A549 treated with CpdA at 1 μM for 4 hours (cell line): Measurements from ENCODE around the gene ZNF891. TPM values are rescaled to one million over a fixed set of nuclear protein-coding genes. Genes with fewer than 3 reads are reported as not detected.

ENCODE experiments used
- total RNA-seq: library from RNA; stranded (reverse); fragments of 200-300 nt; extraction: Qiagen RNA extraction; gene quantifications from 5 replicates; pipeline ENCODE4 v1.2.3, GENCODE V29; 2022; ENCODE audit warnings: low read depth

Gene ZNF891
- 0.38 to 0.47 TPM (median 0.43 TPM) in 5 replicates for total RNA-seq

GRCh38 chr12:133130038-133130807 is at the start of gene ZNF891, which contains the start of gene ZNF10:
ZNF891 (minus strand) TSS chr12:133130274; CDS start chr12:133121918, 8,356 bp downstream.
ZNF10 (plus strand) TSS chr12:133130627; CDS start chr12:133144493, 13,866 bp downstream.

DNA sequence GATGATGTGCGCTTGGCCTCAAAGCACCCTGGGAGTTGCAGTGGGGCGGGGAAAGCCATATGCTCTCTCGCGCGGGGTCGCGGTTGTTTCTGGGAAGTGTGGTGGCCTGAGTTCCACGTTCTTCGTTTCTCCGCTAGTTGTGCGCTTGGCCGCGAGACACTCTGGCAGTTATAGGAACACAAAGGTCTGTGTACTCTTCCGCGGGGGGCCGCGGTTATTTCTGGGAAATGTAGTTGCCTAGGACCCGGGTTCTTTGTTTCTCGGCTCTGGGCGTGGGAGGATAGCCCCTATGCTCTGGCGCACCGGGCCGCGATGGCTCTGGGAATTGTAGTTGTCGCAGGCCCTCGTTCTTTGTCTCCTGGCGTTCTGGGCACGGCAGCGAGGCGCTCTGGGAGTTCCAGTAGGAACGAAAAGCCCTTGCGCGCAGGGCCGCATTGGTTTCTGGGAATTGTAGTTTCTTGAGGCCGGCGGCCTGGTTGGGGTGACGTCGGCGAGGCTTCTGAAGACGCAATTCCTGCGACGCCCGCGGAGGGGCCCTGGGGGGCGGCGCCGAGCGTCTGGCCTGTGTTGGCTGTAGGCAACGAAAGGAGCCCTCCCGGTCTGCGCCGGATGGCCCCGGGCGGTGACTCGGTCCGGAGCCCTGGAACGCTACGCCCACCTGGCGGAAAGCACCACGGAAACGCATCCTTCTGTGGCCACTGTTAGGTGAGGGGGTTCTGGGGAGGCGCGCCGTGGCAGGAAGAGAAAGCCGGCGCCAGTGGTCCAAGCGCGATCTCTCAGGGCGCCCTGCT is 49.5 kb downstream of the ZNF891 start, which contains the start of gene ZNF140:
Gene ZNF140 (plus strand): TSS at position 556 of the 791 bp plus-strand sequence. CDS start 398 bp downstream, outside the sequence.

Other genes starting within 250 kb of the ZNF891 start
- 18.1 to 21.9 TPM (median 19.8 TPM) in 5 replicates for gene CHFR, start 242.7 kb downstream of the ZNF891 start, total RNA-seq
- gene ZNF605, start 174.0 kb downstream of the ZNF891 start, total RNA-seq = 3.1 to 5.6 TPM (median 3.4 TPM) in 5 replicates
- 7.1 to 11.3 TPM (median 7.4 TPM) in 5 replicates for gene ZNF26, start 143.9 kb downstream of the ZNF891 start, total RNA-seq
- gene ZNF84, start 92.8 kb downstream of the ZNF891 start, total RNA-seq = 11.8 to 15.7 TPM (median 12.4 TPM) in 5 replicates
- 9.5 to 10.3 TPM (median 9.9 TPM) in 5 replicates for gene ZNF140, start 49.4 kb downstream of the ZNF891 start, total RNA-seq
- 1.4 to 2.3 TPM (median 1.8 TPM) in 5 replicates for gene ZNF10, start 353 bp upstream of the ZNF891 start, total RNA-seq
- gene ZNF268, start 51.2 kb upstream of the ZNF891 start, total RNA-seq = 8.6 to 20.0 TPM (median 10.4 TPM) in 5 replicates
- not detected in 5 replicates for gene ANHX, start 105.6 kb upstream of the ZNF891 start, total RNA-seq